ENCODE data around the gene AACS. TPM values are rescaled to one million over a fixed set of nuclear protein-coding genes. Genes with fewer than 3 reads are reported as not detected.
"Not testable (repeated sequence)": the region's sequence is repeated elsewhere in the genome, so short reads cannot be mapped to it uniquely, and the experiment has no call there.

The AACS gene
- total RNA-seq, 8 experiments from 2014 or later = 12.0 to 38.3 (median 15.8) TPM

DNA sequence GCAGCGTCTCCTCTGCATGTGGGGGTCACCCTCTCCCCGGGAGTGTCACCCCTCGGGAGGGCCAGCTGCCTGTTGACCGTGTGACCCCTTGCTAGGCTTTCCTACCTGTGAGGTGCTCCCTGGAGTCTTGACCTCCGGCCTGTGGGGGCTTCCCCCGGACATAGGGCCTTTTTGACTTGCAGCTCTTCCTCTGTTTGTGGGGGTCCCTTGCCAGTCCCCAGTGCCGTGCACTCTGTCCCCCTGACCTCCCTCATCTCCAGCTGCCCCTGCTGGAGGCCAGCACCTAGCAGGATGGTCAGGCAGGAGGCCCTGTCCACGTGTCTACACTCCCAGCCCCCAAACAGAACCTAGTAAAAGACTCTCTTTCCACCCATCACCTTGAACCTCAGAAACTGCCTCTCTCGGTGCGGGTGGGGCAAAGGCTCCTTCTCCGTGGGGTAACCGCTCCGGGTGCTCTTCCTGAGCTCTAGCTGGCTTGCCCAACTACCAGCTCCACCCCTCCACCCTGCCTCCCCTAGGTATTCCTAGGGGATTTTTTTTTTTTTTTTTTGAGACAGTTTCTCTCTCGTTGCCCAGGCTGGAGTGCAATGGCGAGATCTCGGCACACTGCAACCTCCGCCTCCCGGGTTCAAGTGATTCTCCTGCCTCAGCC, 810 bp downstream of the AACS start:
- Histone ChIP-seq H3K4me1 (replicated peaks in 1 of 2) (peaks cover 7 to 12% of the 10 kb centered on the region in 2 donors), H3K4me3 (peak overlapping the region; percentile 73 to 99 (median 87)), H3K27ac (no peak overlapping the region)
- in situ Hi-C loops (cut with MboI; ENCODE audit: low pct_unique_long_range_greater_than_20kb in 2 of 9, low sequenced_read_pairs in 9 of 9, unreplicated experiment in 9 of 9) = no loop called here
- WGBS, 10 experiments = 0 to 90% (median 52%) methylated on average over 1 to 9 of the region's 18 CpGs; no CpG with 5 or more reads in 5 of the 10 experiments
- ATAC-seq (replicated peaks in 6 of 8) = peak in 2 of 8 experiments; percentile 1 to 7

DNA sequence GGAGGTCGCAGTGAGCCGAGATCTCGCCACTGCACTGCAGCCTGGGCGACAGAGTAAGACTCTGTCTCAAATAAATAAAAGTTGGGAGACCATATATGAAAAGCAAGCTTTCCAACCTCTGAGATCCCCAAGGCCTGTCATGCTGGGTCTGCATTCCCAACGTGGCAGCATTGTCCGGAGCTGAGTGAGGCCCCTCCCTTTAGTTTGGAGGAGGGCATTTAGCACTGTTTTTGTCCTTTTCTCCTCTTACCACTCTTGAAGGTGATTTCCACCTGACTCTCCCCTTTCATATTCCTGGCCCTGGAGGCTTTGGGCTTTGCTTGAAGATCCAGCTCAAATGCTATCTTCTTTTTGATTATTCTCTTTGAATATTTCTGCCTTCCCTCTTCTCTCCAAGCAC, 3.2 kb downstream of the AACS start:
- H3K27ac ChIP-seq = no peak overlapping the region

GRCh38 chr12:125069616-125070015, 4.4 kb downstream of the AACS start:
- ATAC-seq (replicated peaks in 6 of 8) = no peak
- WGBS, 10 experiments = 78 to 100% (median 89%) methylated on average over 1 to 8 of the region's 8 CpGs; no CpG with 5 or more reads in 6 of the 10 experiments
- no peak overlapping the region for H3K27ac ChIP-seq

More for the DNA sequence above, 3.2 kb downstream of the AACS start:
- ATAC-seq (replicated peaks in 6 of 8) = no peak
- H3K4me3 ChIP-seq = no peak overlapping the region
- 66 to 100% (median 87%) methylated on average over 1 to 5 of the region's 6 CpGs; no CpG with 5 or more reads in 6 of the 10 experiments for WGBS, 10 experiments
- H3K4me1 ChIP-seq (replicated peaks in 1 of 2) = peaks cover 7 to 12% of the 10 kb centered on the region in 2 donors
- in situ Hi-C loops (cut with MboI; ENCODE audit: low pct_unique_long_range_greater_than_20kb in 2 of 9, low sequenced_read_pairs in 9 of 9, unreplicated experiment in 9 of 9) = no loop called here

DNA sequence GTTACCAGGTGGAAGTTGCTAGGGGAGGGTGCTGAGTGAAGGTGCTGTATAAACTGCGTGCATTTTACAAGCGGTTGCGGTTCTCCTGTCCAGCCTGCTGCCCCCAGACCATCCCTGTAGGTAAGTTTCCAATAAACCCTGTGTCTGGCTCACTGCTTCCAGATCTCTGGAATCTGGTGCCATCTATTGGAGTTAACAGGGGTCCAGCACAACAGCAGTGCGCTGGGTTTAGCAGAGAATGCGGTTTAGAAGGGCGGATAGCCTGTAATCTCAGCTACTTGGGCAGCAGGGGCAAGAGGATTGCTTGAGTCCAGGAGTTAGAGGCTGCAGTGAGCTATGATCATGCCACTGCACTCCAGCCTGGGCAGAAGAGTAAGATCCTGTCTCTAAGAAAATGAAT, 4.9 kb downstream of the AACS start:
- 40 to 100% (median 85%) methylated on average over 1 to 6 of the region's 6 CpGs; no CpG with 5 or more reads in 2 of the 10 experiments for WGBS, 10 experiments
- H3K27ac ChIP-seq = no peak overlapping the region
- in situ Hi-C loops (cut with MboI; ENCODE audit: low pct_unique_long_range_greater_than_20kb in 2 of 9, low sequenced_read_pairs in 9 of 9, unreplicated experiment in 9 of 9) = no loop called here
- H3K4me3 ChIP-seq = no peak overlapping the region
- H3K4me1 ChIP-seq (replicated peaks in 1 of 2) = peaks cover 7 to 12% of the 10 kb centered on the region in 2 donors
- peak in 1 of 8 experiments; percentile 10 for ATAC-seq (replicated peaks in 6 of 8)

More at GRCh38 chr12:125069616-125070015, 4.4 kb downstream of the AACS start:
- no peak overlapping the region for H3K4me3 ChIP-seq
- in situ Hi-C loops (cut with MboI; ENCODE audit: low pct_unique_long_range_greater_than_20kb in 2 of 9, low sequenced_read_pairs in 9 of 9, unreplicated experiment in 9 of 9) = no loop called here
- H3K4me1 ChIP-seq (replicated peaks in 1 of 2) = peaks cover 7 to 12% of the 10 kb centered on the region in 2 donors

GRCh38 chr12:125070661-125071390, 5.6 kb downstream of the AACS start:
- no peak overlapping the region for H3K4me3 ChIP-seq
- no peak overlapping the region for H3K27ac ChIP-seq
- in situ Hi-C loops (cut with MboI; ENCODE audit: low pct_unique_long_range_greater_than_20kb in 2 of 9, low sequenced_read_pairs in 9 of 9, unreplicated experiment in 9 of 9) = no loop called here

DNA sequence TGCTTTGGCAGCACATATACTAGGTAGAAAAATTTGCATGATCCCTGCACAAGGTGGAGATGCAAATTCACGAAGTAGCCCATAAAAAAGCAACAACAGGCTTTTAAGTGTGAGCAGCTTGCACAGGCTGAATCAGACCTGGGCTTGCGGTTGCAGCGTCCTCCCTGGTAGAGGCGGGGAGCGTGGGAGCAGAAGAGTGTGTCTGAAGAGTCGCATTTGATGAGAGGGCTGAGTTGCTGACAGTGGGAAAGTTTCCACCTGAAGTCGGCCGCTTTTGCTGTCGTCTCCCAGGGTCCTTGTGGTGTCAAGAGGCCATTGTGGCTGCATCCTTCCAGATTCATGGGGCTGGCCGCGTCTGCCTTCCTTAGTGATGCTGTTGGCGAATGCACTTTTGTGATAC, 6.2 kb downstream of the AACS start:
- ATAC-seq (replicated peaks in 6 of 8) = peak in 1 of 8 experiments; percentile 7
- Histone ChIP-seq H3K27ac (no peak overlapping the region), H3K4me1 (replicated peaks in 1 of 2) (peaks cover 3 to 6% of the 10 kb centered on the region in 2 donors), H3K4me3 (no peak overlapping the region)
- in situ Hi-C loops (cut with MboI; ENCODE audit: low pct_unique_long_range_greater_than_20kb in 2 of 9, low sequenced_read_pairs in 9 of 9, unreplicated experiment in 9 of 9) = no loop called here
- 17 to 95% (median 90%) methylated on average over 1 to 11 of the region's 12 CpGs; no CpG with 5 or more reads in 5 of the 10 experiments for WGBS, 10 experiments

More at GRCh38 chr12:125070661-125071390, 5.6 kb downstream of the AACS start:
- peaks cover 7 to 12% of the 10 kb centered on the region in 2 donors for H3K4me1 ChIP-seq (replicated peaks in 1 of 2)
- 76 to 100% (median 94%) methylated on average over 1 to 6 of the region's 11 CpGs; no CpG with 5 or more reads in 1 of the 10 experiments for WGBS, 10 experiments
- ATAC-seq (replicated peaks in 6 of 8) = no peak

- WGBS, 10 experiments = 79 to 100% (median 95%) methylated on average over 1 to 2 of the region's 2 CpGs; no CpG with 5 or more reads in 2 of the 10 experiments
- no peak overlapping the region for H3K27ac ChIP-seq
Measured at GRCh38 chr12:125072496-125072895, 7.3 kb downstream of the AACS start.

GRCh38 chr12:125074294-125074693, 9.1 kb downstream of the AACS start:
- WGBS, 10 experiments = 79 to 100% (median 94%) methylated on average over 1 to 2 of the region's 2 CpGs; no CpG with 5 or more reads in 5 of the 10 experiments
- H3K4me1 ChIP-seq (replicated peaks in 1 of 2); H3K27ac ChIP-seq; in situ Hi-C loops (cut with MboI; ENCODE audit: low pct_unique_long_range_greater_than_20kb in 2 of 9, low sequenced_read_pairs in 9 of 9, unreplicated experiment in 9 of 9); ATAC-seq (replicated peaks in 6 of 8); H3K4me3 ChIP-seq: not testable (repeated sequence)

More at GRCh38 chr12:125072496-125072895, 7.3 kb downstream of the AACS start:
- in situ Hi-C loops (cut with MboI; ENCODE audit: low pct_unique_long_range_greater_than_20kb in 2 of 9, low sequenced_read_pairs in 9 of 9, unreplicated experiment in 9 of 9) = no loop called here
- Histone ChIP-seq H3K4me3 (no peak overlapping the region), H3K4me1 (replicated peaks in 1 of 2) (no peaks in the 10 kb centered on the region)
- no peak for ATAC-seq (replicated peaks in 6 of 8)

DNA sequence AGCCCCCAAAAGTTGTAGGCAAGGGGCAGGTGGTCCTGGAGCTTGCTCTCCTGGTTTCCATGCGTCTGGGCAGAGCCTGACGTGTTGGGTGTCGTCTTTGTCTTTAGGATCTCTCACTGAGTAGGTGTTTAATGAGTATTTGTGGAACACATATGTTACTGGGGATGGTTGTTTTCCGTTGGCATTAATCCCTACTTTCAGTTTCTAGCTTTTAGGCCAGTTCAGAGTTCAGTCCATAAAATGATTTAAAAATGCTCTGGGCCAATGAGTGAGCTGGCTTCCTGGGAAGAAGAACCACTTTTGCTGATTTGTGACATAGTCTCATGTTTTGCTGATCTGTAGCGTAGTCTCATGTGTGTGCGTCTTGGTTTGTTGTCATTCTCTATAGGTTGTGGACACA, 10.9 kb downstream of the AACS start:
- ATAC-seq (replicated peaks in 6 of 8) = no peak
- WGBS, 10 experiments = 82 to 100% (median 96%) methylated on average over 1 to 6 of the region's 6 CpGs; no CpG with 5 or more reads in 1 of the 10 experiments
- H3K4me3 ChIP-seq = no peak overlapping the region
- in situ Hi-C loops (cut with MboI; ENCODE audit: low pct_unique_long_range_greater_than_20kb in 2 of 9, low sequenced_read_pairs in 9 of 9, unreplicated experiment in 9 of 9) = no loop called here
- no peak overlapping the region for H3K27ac ChIP-seq
- no peaks in the 10 kb centered on the region for H3K4me1 ChIP-seq (replicated peaks in 1 of 2)

DNA sequence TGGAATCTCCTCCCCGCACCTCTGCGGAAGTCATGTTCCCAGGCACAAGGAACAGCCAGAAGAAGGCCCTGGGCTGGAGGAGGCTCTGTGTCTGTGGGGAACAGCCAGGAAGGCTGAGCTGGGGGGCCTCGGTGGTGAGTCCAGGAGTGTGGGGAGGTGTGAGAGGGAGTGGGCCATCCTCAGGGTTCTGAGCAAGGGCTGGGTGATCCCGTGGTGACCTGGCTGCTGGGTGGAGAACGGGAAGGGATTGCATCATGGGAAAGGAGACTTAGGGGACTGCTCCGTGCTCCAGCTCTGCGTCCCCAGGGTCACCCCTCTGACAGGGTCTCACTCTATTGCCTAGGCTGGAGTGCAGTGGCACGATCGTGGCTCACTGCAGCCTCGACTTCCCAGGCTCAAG, 13.8 kb downstream of the AACS start:
- H3K4me1 ChIP-seq (replicated peaks in 1 of 2) = no peaks in the 10 kb centered on the region
- H3K27ac ChIP-seq = no peak overlapping the region
- WGBS, 10 experiments = 70 to 100% (median 93%) methylated on average over 1 to 3 of the region's 10 CpGs; no CpG with 5 or more reads in 4 of the 10 experiments
- in situ Hi-C loops (cut with MboI; ENCODE audit: low pct_unique_long_range_greater_than_20kb in 2 of 9, low sequenced_read_pairs in 9 of 9, unreplicated experiment in 9 of 9) = no loop called here
- ATAC-seq (replicated peaks in 6 of 8) = no peak
- H3K4me3 ChIP-seq = no peak overlapping the region

GRCh38 chr12:125079648-125080645, 14.7 kb downstream of the AACS start:
- peak in 3 of 8 experiments; percentile 89 to 90 (median 90) for ATAC-seq (replicated peaks in 6 of 8)
- in situ Hi-C loops (cut with MboI; ENCODE audit: low pct_unique_long_range_greater_than_20kb in 2 of 9, low sequenced_read_pairs in 9 of 9, unreplicated experiment in 9 of 9) = no loop called here

GRCh38 chr12:125081427-125081826, 16.2 kb downstream of the AACS start:
- in situ Hi-C loops (cut with MboI; ENCODE audit: low pct_unique_long_range_greater_than_20kb in 2 of 9, low sequenced_read_pairs in 9 of 9, unreplicated experiment in 9 of 9) = no loop called here
- Histone ChIP-seq H3K4me3 (no peak overlapping the region), H3K4me1 (replicated peaks in 1 of 2) (no peaks in the 10 kb centered on the region), H3K27ac (no peak overlapping the region)
- peak in 2 of 8 experiments; percentile 24 to 27 for ATAC-seq (replicated peaks in 6 of 8)
- 40 to 100% (median 84%) methylated on average over 1 to 11 of the region's 11 CpGs for WGBS, 10 experiments

More at GRCh38 chr12:125079648-125080645, 14.7 kb downstream of the AACS start:
- Histone ChIP-seq H3K4me3 (no peak overlapping the region), H3K27ac (no peak overlapping the region), H3K4me1 (replicated peaks in 1 of 2) (no peaks in the 10 kb centered on the region)
- 0 to 96% (median 77%) methylated on average over 3 to 14 of the region's 15 CpGs; no CpG with 5 or more reads in 1 of the 10 experiments for WGBS, 10 experiments

All from motor neuron (in vitro differentiated cells).